ENCODE data around the gene ERBB4. TPM values are rescaled to one million over a fixed set of nuclear protein-coding genes. Genes with fewer than 3 reads are reported as not detected.

Gene ERBB4
- total RNA-seq, 2 experiments from 2014 or later = not detected

GRCh38 chr2:211948932-211949331 lies 589.7 kb downstream of the ERBB4 start:
- intact Hi-C loops (cut with micrococcal nuclease; ENCODE audit: unreplicated experiment) = no loop called here

GRCh38 chr2:211946960-211947359 lies 591.6 kb downstream of the ERBB4 start:
- Histone ChIP-seq H4K20me1 (ENCODE audit: insufficient read depth, low read length) (no peaks in the 10 kb centered on the region), H3K9me2 (ENCODE audit: insufficient read depth, low read length) (no peaks in the 10 kb centered on the region), H3K4me1 (ENCODE audit: insufficient read depth, low read length, poor library complexity, severe bottlenecking) (peaks cover 6% of the 10 kb centered on the region), H3K4me2 (ENCODE audit: low read length) (no peak overlapping the region), H3K9me3 (ENCODE audit: low read length) (no peaks in the 10 kb centered on the region), H3K79me2 (ENCODE audit: insufficient read depth, low read depth, low read length) (no peaks in the 10 kb centered on the region), H3K4me3 (ENCODE audit: low read depth, low read length, poor library complexity, severe bottlenecking) (no peak overlapping the region), H2AFZ (ENCODE audit: low read length) (no peak overlapping the region), H3K27ac (ENCODE audit: low read depth, low read length, poor library complexity, severe bottlenecking) (no peak overlapping the region), H3K36me3 (ENCODE audit: insufficient read depth, low read length) (no peaks in the 10 kb centered on the region)
- intact Hi-C loops (cut with micrococcal nuclease; ENCODE audit: unreplicated experiment) = no loop called here
- POLR2A ChIA-PET = interaction anchor here (0.9 to 1.4 kb wide), 2 partner anchors 10 to 26 kb away, joined by 3 to 6 read pairs; no protein-coding TSS in a partner anchor
- no peak for DNase-seq (ENCODE audit: low spot score)
- no TSS peak for BruUV-seq (replicated peaks)
- CTCF ChIA-PET (ENCODE audit: unreplicated experiment) = no interaction called here
- TF ChIP-seq EZH2phosphoT487 (IDR thresholded peaks at IDR 0.05; ENCODE audit: borderline replicate concordance, low read depth, low read length) (no peak), CTCF (conservative IDR thresholded peaks at IDR 0.05; ENCODE audit: low read length) (no peak)

More at GRCh38 chr2:211948932-211949331, 589.7 kb downstream of the ERBB4 start:
- H3K79me2 ChIP-seq (ENCODE audit: insufficient read depth, low read depth, low read length) = no peaks in the 10 kb centered on the region
- H3K4me2 ChIP-seq (ENCODE audit: low read length) = no peak overlapping the region
- DNase-seq (ENCODE audit: low spot score) = no peak
- H3K4me3 ChIP-seq (ENCODE audit: low read depth, low read length, poor library complexity, severe bottlenecking) = no peak overlapping the region
- ChIA-PET CTCF (ENCODE audit: unreplicated experiment) (no interaction called here), POLR2A (no interaction called here)
- H3K9me3 ChIP-seq (ENCODE audit: low read length) = no peaks in the 10 kb centered on the region
- H3K27ac ChIP-seq (ENCODE audit: low read depth, low read length, poor library complexity, severe bottlenecking) = no peak overlapping the region
- no peak overlapping the region for H2AFZ ChIP-seq (ENCODE audit: low read length)
- TF ChIP-seq CTCF (conservative IDR thresholded peaks at IDR 0.05; ENCODE audit: low read length) (no peak), EZH2phosphoT487 (IDR thresholded peaks at IDR 0.05; ENCODE audit: borderline replicate concordance, low read depth, low read length) (no peak)
- H3K36me3 ChIP-seq (ENCODE audit: insufficient read depth, low read length) = no peaks in the 10 kb centered on the region
- BruUV-seq (replicated peaks) = no TSS peak
- H3K4me1 ChIP-seq (ENCODE audit: insufficient read depth, low read length, poor library complexity, severe bottlenecking) = peaks cover 6% of the 10 kb centered on the region
- no peaks in the 10 kb centered on the region for H4K20me1 ChIP-seq (ENCODE audit: insufficient read depth, low read length)
- H3K9me2 ChIP-seq (ENCODE audit: insufficient read depth, low read length) = no peaks in the 10 kb centered on the region

GRCh38 chr2:211944572-211944971 lies 594.0 kb downstream of the ERBB4 start:
- no peaks in the 10 kb centered on the region for H3K9me2 ChIP-seq (ENCODE audit: insufficient read depth, low read length)

More at GRCh38 chr2:211944572-211944971, 594.0 kb downstream of the ERBB4 start:
- no peak overlapping the region for H3K27ac ChIP-seq (ENCODE audit: low read depth, low read length, poor library complexity, severe bottlenecking)
- no TSS peak for BruUV-seq (replicated peaks)
- H4K20me1 ChIP-seq (ENCODE audit: insufficient read depth, low read length) = no peaks in the 10 kb centered on the region
- intact Hi-C loops (cut with micrococcal nuclease; ENCODE audit: unreplicated experiment) = no loop called here
- peak; percentile 40 for TF ChIP-seq CTCF (conservative IDR thresholded peaks at IDR 0.05; ENCODE audit: low read length)
- no peak for TF ChIP-seq EZH2phosphoT487 (IDR thresholded peaks at IDR 0.05; ENCODE audit: borderline replicate concordance, low read depth, low read length)
- DNase-seq (ENCODE audit: low spot score) = peak; percentile 19
- ChIA-PET CTCF (ENCODE audit: unreplicated experiment) (no interaction called here), POLR2A (no interaction called here)
- H3K79me2 ChIP-seq (ENCODE audit: insufficient read depth, low read depth, low read length) = no peaks in the 10 kb centered on the region
- no peaks in the 10 kb centered on the region for H3K36me3 ChIP-seq (ENCODE audit: insufficient read depth, low read length)
- H3K4me1 ChIP-seq (ENCODE audit: insufficient read depth, low read length, poor library complexity, severe bottlenecking) = peaks cover 6% of the 10 kb centered on the region
- H2AFZ ChIP-seq (ENCODE audit: low read length) = peak overlapping the region; percentile 48; the same call in 1 of the 2 replicates
- no peak overlapping the region for H3K4me3 ChIP-seq (ENCODE audit: low read depth, low read length, poor library complexity, severe bottlenecking)
- no peak overlapping the region for H3K4me2 ChIP-seq (ENCODE audit: low read length)
- H3K9me3 ChIP-seq (ENCODE audit: low read length) = no peaks in the 10 kb centered on the region
